Measurements from ENCODE around the gene TOR4A.
A peak's percentile ranks its signal among the peaks of the same experiment; 100 is the strongest.

Gene TOR4A

GRCh38 chr9:137293482-137294090, 16.1 kb downstream of the TOR4A start:
- DNase-seq: no peak

- DNase-seq: no peak
Measured at GRCh38 chr9:137294091-137294680, 16.7 kb downstream of the TOR4A start.

GRCh38 chr9:137294681-137295237, 17.2 kb downstream of the TOR4A start:
- no peak for DNase-seq

- DNase-seq: no peak
Measured at GRCh38 chr9:137295238-137295811, 17.8 kb downstream of the TOR4A start.

GRCh38 chr9:137295849-137296669, 18.5 kb downstream of the TOR4A start:
- DNase-seq: no peak

GRCh38 chr9:137296670-137297664, 19.4 kb downstream of the TOR4A start:
- no peak for DNase-seq

- DNase-seq: no peak
Measured at GRCh38 chr9:137297966-137298365, 20.4 kb downstream of the TOR4A start.

GRCh38 chr9:137298401-137299202, 21.1 kb downstream of the TOR4A start:
- peak in 8 of 56 donors; percentile 26 to 68 (median 50) for DNase-seq

- no peak for DNase-seq
Measured at GRCh38 chr9:137299203-137299565, 21.7 kb downstream of the TOR4A start.

GRCh38 chr9:137299938-137300337, 22.4 kb downstream of the TOR4A start:
- peak in 16 of 56 donors; percentile 13 to 68 (median 49) for DNase-seq

GRCh38 chr9:137300567-137301080, 23.1 kb downstream of the TOR4A start:
- DNase-seq: peak in 2 of 56 donors; percentile 32 to 47

- DNase-seq: peak in 2 of 56 donors; percentile 17 to 30
Measured at GRCh38 chr9:137301081-137301947, 23.8 kb downstream of the TOR4A start.

GRCh38 chr9:137302118-137302448, 24.6 kb downstream of the TOR4A start, which contains the start of gene NRARP:
NRARP (minus strand) TSS chr9:137302271; CDS start chr9:137301928, 343 bp downstream.
- peak in 55 of 56 donors; percentile 34 to 96 (median 79) for DNase-seq

- DNase-seq: no peak
Measured at GRCh38 chr9:137302449-137303150, 25.1 kb downstream of the TOR4A start.

GRCh38 chr9:137303151-137303892, 25.8 kb downstream of the TOR4A start:
- DNase-seq: no peak

- DNase-seq: peak in 7 of 56 donors; percentile 28 to 57 (median 33)
Measured at GRCh38 chr9:137303893-137304382, 26.4 kb downstream of the TOR4A start.

Data from nucleus accumbens (tissue), 56 donors.